ENCODE data around the gene GGTA1.

DNA sequence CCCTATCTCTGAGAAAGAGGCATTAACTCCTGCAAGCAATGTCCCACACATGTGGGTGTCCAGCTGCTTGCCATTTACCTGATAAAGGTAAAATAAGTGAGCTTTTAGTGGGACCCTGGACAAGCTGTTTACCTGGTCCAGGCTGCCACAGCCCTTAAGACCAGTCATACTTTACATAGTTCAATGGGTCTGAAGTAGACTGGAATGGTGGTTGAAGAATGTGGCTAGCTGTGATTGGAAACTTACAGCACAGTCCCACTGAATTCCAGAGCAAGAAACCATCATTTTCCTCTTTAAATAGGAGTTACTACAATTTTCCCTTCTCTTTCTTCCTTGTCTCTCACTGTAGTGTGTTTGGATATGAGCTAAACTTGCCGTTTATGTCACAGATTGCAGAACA, 60.6 kb downstream of the GGTA1 start:
- no peak for TF ChIP-seq POLR2A (IDR thresholded peaks at IDR 0.05; ENCODE audit: low read depth, low read length)
- no peak for TF ChIP-seq TAF1 (IDR thresholded peaks at IDR 0.05; ENCODE audit: borderline replicate concordance, low read depth, low read length)
- TF ChIP-seq POLR2AphosphoS5 (IDR thresholded peaks at IDR 0.05; ENCODE audit: low read depth, low read length), result no peak
